VCaP (cell line): Measurements from ENCODE around the gene F8.
"Not testable (repeated sequence)": the region's sequence is repeated elsewhere in the genome, so short reads cannot be mapped to it uniquely, and the experiment has no call there.

Experiments used
- H3K27ac ChIP-seq: fragments of 450-650 bp; 2 replicates; pipeline ENCODE4 v1.5.1; 2017
- TF ChIP-seq, protein P1 (sequence below): fragments of 450-650 bp; conservative IDR thresholded peaks from 2 replicates; pipeline ENCODE4 v1.5.1; 2017; ENCODE audit warnings: mild to moderate bottlenecking, moderate library complexity

The F8 gene

DNA sequence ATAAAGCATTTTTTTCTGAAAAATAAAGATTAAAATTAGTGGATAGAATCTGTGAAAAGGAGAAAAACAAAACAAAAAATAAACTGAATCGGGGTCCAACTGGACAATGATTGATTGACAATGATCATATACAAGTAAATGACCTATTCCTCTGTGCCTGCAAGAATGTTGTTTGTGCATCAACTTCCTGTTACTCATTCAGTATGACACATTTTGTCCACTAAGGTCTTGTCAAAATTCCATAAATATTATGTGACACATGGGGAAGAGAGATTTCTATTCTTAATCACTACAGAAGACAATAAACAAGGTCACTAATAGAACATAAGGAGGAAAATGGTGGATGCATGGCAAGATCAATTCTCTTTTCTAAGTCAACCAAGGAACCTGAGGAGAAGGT, 54.9 kb downstream of the F8 start:
- TF ChIP-seq, protein P1, sequence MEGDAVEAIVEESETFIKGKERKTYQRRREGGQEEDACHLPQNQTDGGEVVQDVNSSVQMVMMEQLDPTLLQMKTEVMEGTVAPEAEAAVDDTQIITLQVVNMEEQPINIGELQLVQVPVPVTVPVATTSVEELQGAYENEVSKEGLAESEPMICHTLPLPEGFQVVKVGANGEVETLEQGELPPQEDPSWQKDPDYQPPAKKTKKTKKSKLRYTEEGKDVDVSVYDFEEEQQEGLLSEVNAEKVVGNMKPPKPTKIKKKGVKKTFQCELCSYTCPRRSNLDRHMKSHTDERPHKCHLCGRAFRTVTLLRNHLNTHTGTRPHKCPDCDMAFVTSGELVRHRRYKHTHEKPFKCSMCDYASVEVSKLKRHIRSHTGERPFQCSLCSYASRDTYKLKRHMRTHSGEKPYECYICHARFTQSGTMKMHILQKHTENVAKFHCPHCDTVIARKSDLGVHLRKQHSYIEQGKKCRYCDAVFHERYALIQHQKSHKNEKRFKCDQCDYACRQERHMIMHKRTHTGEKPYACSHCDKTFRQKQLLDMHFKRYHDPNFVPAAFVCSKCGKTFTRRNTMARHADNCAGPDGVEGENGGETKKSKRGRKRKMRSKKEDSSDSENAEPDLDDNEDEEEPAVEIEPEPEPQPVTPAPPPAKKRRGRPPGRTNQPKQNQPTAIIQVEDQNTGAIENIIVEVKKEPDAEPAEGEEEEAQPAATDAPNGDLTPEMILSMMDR, result no peak
- no peak overlapping the region for H3K27ac ChIP-seq

DNA sequence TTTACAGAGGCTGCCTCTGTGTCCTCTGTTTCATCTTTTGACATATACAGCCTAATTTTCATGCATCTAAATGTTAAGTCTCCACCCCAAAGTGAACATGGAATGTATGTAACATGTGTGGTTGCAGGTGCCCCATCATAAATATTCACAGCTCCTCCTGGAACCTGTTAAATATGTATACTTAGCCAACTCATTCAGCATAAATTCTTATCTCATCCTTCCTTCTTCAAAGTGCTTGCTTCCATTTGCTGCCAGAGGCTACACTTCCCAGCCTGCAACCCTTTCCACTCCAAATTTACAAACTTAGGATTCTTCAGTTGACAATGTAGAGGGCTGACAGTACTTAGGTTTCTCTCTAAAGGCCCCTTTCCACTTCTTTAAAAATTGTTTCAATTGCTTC, 60.6 kb downstream of the F8 start:
- H3K27ac ChIP-seq, result no peak overlapping the region
- TF ChIP-seq, protein P1, result no peak

DNA sequence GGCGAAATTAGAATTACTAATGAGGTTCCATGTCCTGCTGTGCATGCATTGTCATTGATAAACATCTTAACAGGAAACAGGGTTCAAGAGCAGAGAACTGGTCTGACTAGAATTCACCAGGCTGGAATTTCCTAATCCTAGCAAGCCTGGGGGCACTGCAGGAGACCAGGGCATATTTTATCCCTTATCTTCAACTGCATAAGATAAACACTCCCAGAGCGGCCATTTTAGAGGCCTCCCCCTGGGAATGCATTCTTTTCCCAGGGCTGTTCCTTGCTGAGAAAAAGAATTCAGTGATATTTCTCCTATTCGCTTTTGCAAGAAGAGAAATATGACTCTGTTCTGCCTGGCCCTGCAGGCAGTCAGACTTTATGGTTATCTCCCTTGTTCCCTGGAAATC, 66.7 kb downstream of the F8 start:
- not testable (repeated sequence) for H3K27ac ChIP-seq

DNA sequence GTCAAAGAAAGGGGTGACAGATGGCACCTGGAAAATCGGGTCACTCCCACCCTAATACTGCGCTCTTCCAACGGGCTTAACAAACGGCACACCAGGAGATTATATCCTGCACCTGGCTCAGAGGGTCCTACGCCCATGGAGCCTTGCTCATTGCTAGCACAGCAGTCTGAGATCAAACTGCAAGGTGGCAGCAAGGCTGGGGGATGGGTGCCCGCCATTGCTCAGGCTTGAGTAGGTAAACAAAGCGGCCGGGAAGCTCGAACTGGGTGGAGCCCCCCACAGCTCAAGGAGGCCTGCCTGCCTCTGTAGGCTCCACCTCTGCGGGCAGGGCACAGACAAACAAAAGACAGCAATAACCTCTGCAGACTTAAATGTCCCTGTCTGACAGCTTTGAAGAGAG, 83.3 kb downstream of the F8 start:
- H3K27ac ChIP-seq, result not testable (repeated sequence)

DNA sequence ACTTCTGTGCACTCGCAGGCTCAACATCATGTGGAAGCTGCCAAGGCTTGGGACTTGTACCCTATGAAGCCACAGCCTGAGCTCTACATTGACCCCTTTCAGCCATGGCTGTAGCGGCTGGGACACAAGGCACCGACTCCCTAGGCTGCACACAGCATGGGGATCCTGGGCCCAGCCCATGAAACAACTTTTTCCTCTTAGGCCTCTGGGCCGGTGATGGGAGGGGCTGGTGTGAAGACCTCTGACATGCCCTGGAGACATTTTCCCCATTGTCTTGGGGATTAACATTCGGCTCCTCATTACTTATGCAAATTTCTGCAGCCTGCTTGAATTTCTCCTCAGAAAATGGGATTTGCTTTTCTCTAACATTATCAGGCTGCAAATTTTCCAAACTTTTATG, 97.8 kb downstream of the F8 start:
- not testable (repeated sequence) for H3K27ac ChIP-seq

DNA sequence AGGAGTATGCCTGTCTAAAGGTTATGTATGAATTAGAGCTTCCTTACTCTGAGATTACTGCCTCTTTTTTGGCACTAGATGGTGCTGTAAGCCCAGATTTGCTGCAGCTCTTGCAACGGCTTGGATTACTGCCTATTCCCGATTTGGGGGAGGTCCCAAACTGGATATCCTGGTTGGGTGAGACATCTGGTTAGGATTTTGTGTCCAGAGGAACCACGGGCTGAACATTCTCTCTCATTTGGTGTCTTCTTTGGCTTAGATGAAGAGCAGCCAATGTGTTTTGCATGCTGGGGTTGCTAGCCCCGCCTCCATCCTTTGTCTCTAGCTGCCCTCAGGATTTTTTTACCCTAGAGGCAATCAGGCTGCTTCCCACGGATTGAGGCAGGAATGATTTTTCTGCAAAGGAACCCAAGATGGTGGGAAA, 104.5 kb downstream of the F8 start:
- peak overlapping the region; percentile 34 for H3K27ac ChIP-seq
- TF ChIP-seq, protein P1, result peak; percentile 70

DNA sequence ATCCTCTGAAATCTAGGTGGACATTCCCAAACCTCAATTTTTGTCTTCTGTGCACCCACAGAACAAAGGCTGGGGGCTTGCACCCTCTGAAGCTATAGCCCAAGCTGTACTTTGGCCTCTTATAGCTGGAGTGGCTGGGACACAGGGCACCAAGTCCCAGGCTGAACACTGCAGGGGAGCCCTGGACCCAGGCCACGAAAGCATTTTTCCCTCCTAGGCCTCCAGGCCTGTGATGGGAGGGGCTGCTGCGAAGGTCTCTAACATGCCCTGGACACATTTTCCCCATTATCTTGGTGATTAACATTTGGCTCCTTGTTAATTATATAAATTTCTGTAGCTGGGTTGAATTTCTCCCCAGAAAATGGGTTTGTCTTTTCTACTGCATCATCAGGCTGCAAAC, 108.5 kb downstream of the F8 start:
- no peak overlapping the region for H3K27ac ChIP-seq
- TF ChIP-seq, protein P1, result no peak

DNA sequence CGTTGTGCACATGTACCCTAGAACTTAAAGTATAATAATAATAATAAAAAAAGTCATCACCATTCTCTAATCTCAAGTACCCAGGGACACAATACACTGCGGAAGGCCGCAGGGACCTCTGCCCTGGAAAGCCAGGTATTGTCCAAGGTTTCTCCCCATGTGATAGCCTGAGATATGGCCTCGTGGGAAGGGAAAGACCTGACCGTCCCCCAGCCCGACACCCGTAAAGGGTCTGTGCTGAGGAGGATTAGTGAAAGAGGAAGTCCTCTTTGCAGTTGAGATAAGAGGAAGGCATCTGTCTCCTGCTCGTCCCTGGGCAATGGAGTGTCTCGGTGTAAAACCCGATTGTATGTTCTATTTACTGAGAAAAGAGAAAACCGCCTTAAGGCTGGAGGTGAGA, 112.0 kb downstream of the F8 start:
- H3K27ac ChIP-seq, result not testable (repeated sequence)

DNA sequence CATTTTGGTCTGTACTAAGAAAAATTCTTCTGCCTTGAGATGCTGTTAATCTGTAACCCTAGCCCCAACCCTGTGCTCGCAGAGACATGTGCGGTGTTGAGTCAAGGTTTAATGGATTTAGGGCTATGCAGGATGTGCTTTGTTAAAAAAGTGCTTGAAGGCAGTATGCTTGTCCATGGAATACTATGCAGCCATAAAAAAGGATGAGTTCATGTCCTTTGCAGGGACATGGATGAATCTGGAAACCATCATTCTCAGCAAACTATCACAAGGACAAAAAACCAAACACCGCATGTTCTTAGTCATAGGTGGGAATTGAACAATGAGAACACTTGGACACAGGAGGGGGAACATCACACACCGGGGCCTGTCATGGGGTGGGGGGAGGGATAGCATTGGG, 112.5 kb downstream of the F8 start:
- not testable (repeated sequence) for H3K27ac ChIP-seq

DNA sequence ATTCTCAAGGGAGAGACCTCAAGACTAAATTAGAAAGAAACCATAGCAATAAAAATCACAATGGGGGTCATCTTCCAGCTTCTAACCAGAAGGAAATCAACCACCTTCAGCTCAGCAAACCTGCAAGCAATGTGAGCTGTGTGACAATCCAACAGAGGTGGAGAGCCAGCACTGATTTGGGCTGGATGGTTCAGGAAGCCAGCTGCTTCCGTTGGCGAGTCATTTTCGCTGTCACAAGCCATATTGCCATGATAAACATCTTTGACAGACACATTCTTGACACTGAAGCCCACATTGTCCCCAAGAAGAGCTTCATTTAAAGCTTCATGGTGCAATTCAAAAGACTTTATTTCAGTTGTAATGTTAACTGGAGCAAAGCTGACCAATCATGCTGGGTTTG, 113.7 kb downstream of the F8 start:
- no peak overlapping the region for H3K27ac ChIP-seq
- TF ChIP-seq, protein P1, result no peak

DNA sequence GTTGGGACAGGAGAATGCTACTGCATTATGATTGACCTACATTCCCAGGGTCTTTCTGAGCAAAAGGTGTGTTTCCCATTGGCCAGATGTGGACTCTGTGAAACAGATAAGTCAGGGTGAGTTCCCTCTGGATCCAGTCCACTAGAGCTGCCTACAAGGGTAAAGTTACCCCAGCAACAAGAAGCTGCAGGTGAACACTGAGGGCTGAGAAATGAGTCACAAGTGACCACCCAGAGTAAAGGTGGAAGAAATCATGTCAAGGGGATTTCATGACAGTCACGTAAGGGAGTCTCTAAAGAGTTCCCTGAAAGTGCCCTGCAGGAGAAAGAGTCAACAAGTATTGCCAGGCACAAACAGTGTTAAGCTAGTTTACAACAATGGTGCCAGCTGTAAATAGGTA, 120.1 kb downstream of the F8 start:
- no peak overlapping the region for H3K27ac ChIP-seq
- TF ChIP-seq, protein P1, result no peak
